ENCODE data around the gene ZSCAN21.

ZSCAN21 gene

GRCh38 chr7:100015232-100016214 lies 34.1 kb upstream of the ZSCAN21 start, which contains the start of gene ZKSCAN1 (continued):
- TF ChIP-seq ZBTB7A (tag by site-specific recombination; IDR thresholded peaks at IDR 0.05; ENCODE audit: low read depth), result no peak
- TF ChIP-seq ZFP3 (tag by site-specific recombination; IDR thresholded peaks at IDR 0.05; ENCODE audit: low read depth), result no peak
- no peak for TF ChIP-seq ZNF416 (tag by site-specific recombination; IDR thresholded peaks at IDR 0.05)
- no peak for TF ChIP-seq ZNF792 (tag by site-specific recombination; IDR thresholded peaks at IDR 0.05)
- TF ChIP-seq KLF1 (tag by site-specific recombination; IDR thresholded peaks at IDR 0.05), result no peak
- TF ChIP-seq ZSCAN16 (tag by site-specific recombination; IDR thresholded peaks at IDR 0.05), result no peak
- no peak; the same call in 1 of the 2 replicates for TF ChIP-seq ZBTB48 (tag by site-specific recombination; IDR thresholded peaks at IDR 0.05)
- no peak for TF ChIP-seq ZNF433 (tag by site-specific recombination; IDR thresholded peaks at IDR 0.05; ENCODE audit: low read depth)
- no peak for TF ChIP-seq ZNF658 (tag by site-specific recombination; IDR thresholded peaks at IDR 0.05)
- no peak for TF ChIP-seq ZNF398 (tag by site-specific recombination; IDR thresholded peaks at IDR 0.05)
- no peak for TF ChIP-seq GLI4 (tag by site-specific recombination; IDR thresholded peaks at IDR 0.05)
- TF ChIP-seq ZFP69B (tag by site-specific recombination; IDR thresholded peaks at IDR 0.05), result peak; percentile 73
- TF ChIP-seq ZNF132 (tag by site-specific recombination; IDR thresholded peaks at IDR 0.05; ENCODE audit: borderline replicate concordance), result no peak
- TF ChIP-seq ZNF18 (tag by site-specific recombination; IDR thresholded peaks at IDR 0.05), result no peak
- peak; percentile 47; the same call in 1 of the 2 replicates for TF ChIP-seq ZNF76 (tag by site-specific recombination; IDR thresholded peaks at IDR 0.05; ENCODE audit: borderline replicate concordance, low read depth)
- no peak for TF ChIP-seq ZNF37A (tag by site-specific recombination; IDR thresholded peaks at IDR 0.05)
- TF ChIP-seq ELK4 (IDR thresholded peaks at IDR 0.05; ENCODE audit: borderline replicate concordance, low read depth, low read length), result peak; percentile 37; the same call in 1 of the 2 replicates
- TF ChIP-seq REPIN1 (tag by site-specific recombination; IDR thresholded peaks at IDR 0.05; ENCODE audit: low read depth), result no peak
- no peak for TF ChIP-seq ZNF423 (tag by site-specific recombination; IDR thresholded peaks at IDR 0.05)
- peak; percentile 97 for TF ChIP-seq ZBTB11 (tag by site-specific recombination; conservative IDR thresholded peaks at IDR 0.05; ENCODE audit: low read depth)
- no peak for TF ChIP-seq FEZF1 (tag by site-specific recombination; IDR thresholded peaks at IDR 0.05)
- no peak for TF ChIP-seq PRDM1 (tag by site-specific recombination; IDR thresholded peaks at IDR 0.05)
- TF ChIP-seq ZEB2 (tag by site-specific recombination; IDR thresholded peaks at IDR 0.05), result no peak
- TF ChIP-seq HOXD13 (CRISPR knock-in tag; IDR thresholded peaks at IDR 0.05; ENCODE audit: borderline replicate concordance), result no peak
- TF ChIP-seq ZNF768 (tag by site-specific recombination; IDR thresholded peaks at IDR 0.05), result no peak
- TF ChIP-seq ZNF350 (tag by site-specific recombination; IDR thresholded peaks at IDR 0.05), result no peak
- TF ChIP-seq ZNF324 (tag by site-specific recombination; IDR thresholded peaks at IDR 0.05), result 0 out of 2 replicates have a peak, but pooled peaks have one; percentile 33
- TF ChIP-seq YY2 (tag by site-specific recombination; IDR thresholded peaks at IDR 0.05), result no peak
- TF ChIP-seq TRIM28 (IDR thresholded peaks at IDR 0.05; ENCODE audit: borderline replicate concordance, low read length), result no peak
- no peak for TF ChIP-seq ZNF704 (tag by site-specific recombination; IDR thresholded peaks at IDR 0.05)
